GM18870 (cell line): ENCODE data around the gene DAO.
"Not testable (repeated sequence)": the region's sequence is repeated elsewhere in the genome, so short reads cannot be mapped to it uniquely, and the experiment has no call there.

ENCODE experiments used
- ATAC-seq: cut with Tn5 transposase; IDR thresholded peaks from one replicate; pipeline ENCODE4 v1.9.1; 2021; ENCODE audit warnings: moderate library complexity; ENCODE audit not compliant: unreplicated experiment

Gene DAO

GRCh38 chr12:108879615-108880254, at the start of gene DAO:
TSS of gene DAO (plus strand) at chr12:108880092. CDS start at chr12:108885007, 4,915 bp downstream.
- ATAC-seq, result no peak

- ATAC-seq, result peak; percentile 53
Measured at GRCh38 chr12:108831309-108831991, 48.4 kb upstream of the DAO start.

- ATAC-seq, result no peak
Measured at GRCh38 chr12:108832208-108832607, 47.7 kb upstream of the DAO start.

GRCh38 chr12:108832730-108833354, 47.0 kb upstream of the DAO start:
- no peak for ATAC-seq

- ATAC-seq, result no peak
Measured at GRCh38 chr12:108833355-108833733, 46.5 kb upstream of the DAO start.

GRCh38 chr12:108833757-108834472, 46.0 kb upstream of the DAO start:
- ATAC-seq, result no peak

GRCh38 chr12:108835860-108836634, 43.8 kb upstream of the DAO start:
- no peak for ATAC-seq

GRCh38 chr12:108837239-108837638, 42.7 kb upstream of the DAO start:
- no peak for ATAC-seq

GRCh38 chr12:108837680-108838079, 42.2 kb upstream of the DAO start:
- ATAC-seq, result no peak

GRCh38 chr12:108838194-108839017, 41.5 kb upstream of the DAO start:
- ATAC-seq, result peak; percentile 82

GRCh38 chr12:108839018-108839889, 40.6 kb upstream of the DAO start:
- ATAC-seq, result no peak

- ATAC-seq, result no peak
Measured at GRCh38 chr12:108839890-108840230, 40.0 kb upstream of the DAO start.

- ATAC-seq, result no peak
Measured at GRCh38 chr12:108840605-108841332, 39.1 kb upstream of the DAO start.

GRCh38 chr12:108841825-108842224, 38.1 kb upstream of the DAO start:
- ATAC-seq, result not testable (repeated sequence)

- ATAC-seq, result no peak
Measured at GRCh38 chr12:108842361-108842760, 37.5 kb upstream of the DAO start.

GRCh38 chr12:108843187-108843586, 36.7 kb upstream of the DAO start:
- ATAC-seq, result no peak

GRCh38 chr12:108845696-108846095, 34.2 kb upstream of the DAO start:
- no peak for ATAC-seq

GRCh38 chr12:108846290-108846701, 33.6 kb upstream of the DAO start:
- no peak for ATAC-seq
